NT2/D1 (cell line): ENCODE data around the gene CHD5.

Source experiments
- DNase-seq: peaks from one replicate; pipeline ENCODE4 v3.0.0-alpha.2; 2011; ENCODE audit warnings: low read depth, low spot score
- H3K27me3 ChIP-seq: 2 replicates; pipeline ENCODE4 v1.6.0; 2011; ENCODE audit warnings: mild to moderate bottlenecking; ENCODE audit not compliant: insufficient read length, insufficient read depth
- H3K36me3 ChIP-seq: 2 replicates; pipeline ENCODE4 v1.6.1; 2011; ENCODE audit warnings: mild to moderate bottlenecking, low read length, mixed read lengths; ENCODE audit not compliant: insufficient read depth, insufficient read length
- H3K4me1 ChIP-seq: 2 replicates; pipeline ENCODE4 v1.5.1; 2011; ENCODE audit not compliant: insufficient read depth, insufficient read length
- H3K4me3 ChIP-seq: 2 replicates; pipeline ENCODE4 v1.5.1; 2011; ENCODE audit warnings: low read depth; ENCODE audit not compliant: insufficient read length
- H3K9ac ChIP-seq: 2 replicates; pipeline ENCODE4 v1.6.0; 2011; ENCODE audit warnings: low read depth; ENCODE audit not compliant: insufficient read length
- H3K9me3 ChIP-seq: 2 replicates; pipeline ENCODE4 v1.5.1; 2011; ENCODE audit warnings: mild to moderate bottlenecking, low read length; ENCODE audit not compliant: insufficient read depth
- SUZ12 ChIP-seq: IDR thresholded peaks from 2 replicates; pipeline ENCODE4 v1.6.1; 2011; ENCODE audit not compliant: insufficient read length, insufficient read depth; ENCODE audit errors: extremely low read depth
- YY1 ChIP-seq: IDR thresholded peaks from 2 replicates; pipeline ENCODE4 v1.6.1; 2011; ENCODE audit not compliant: insufficient read length, insufficient read depth
- ZNF274 ChIP-seq: IDR thresholded peaks from 2 replicates; pipeline ENCODE4 v1.6.1; 2011; ENCODE audit warnings: mild to moderate bottlenecking, low read depth, low read length

Gene CHD5

GRCh38 chr1:6096243-6097116, 83.6 kb downstream of the CHD5 start:
- Histone ChIP-seq H3K4me1 (no peaks in the 10 kb centered on the region), H3K36me3 (no peaks in the 10 kb centered on the region), H3K9ac (no peak overlapping the region), H3K9me3 (no peaks in the 10 kb centered on the region), H3K27me3 (no peaks in the 10 kb centered on the region), H3K4me3 (no peak overlapping the region)
- TF ChIP-seq ZNF274 = no peak
- TF ChIP-seq SUZ12 = no peak
- no peak for TF ChIP-seq YY1
- DNase-seq = no peak

- Histone ChIP-seq H3K9me3 (no peaks in the 10 kb centered on the region), H3K4me3 (no peak overlapping the region), H3K27me3 (no peaks in the 10 kb centered on the region), H3K9ac (no peak overlapping the region), H3K4me1 (no peaks in the 10 kb centered on the region), H3K36me3 (no peaks in the 10 kb centered on the region)
- TF ChIP-seq ZNF274 = no peak
- no peak for TF ChIP-seq YY1
- no peak for TF ChIP-seq SUZ12
- no peak for DNase-seq
Observed at GRCh38 chr1:6095511-6096242, 84.4 kb downstream of the CHD5 start.

DNA sequence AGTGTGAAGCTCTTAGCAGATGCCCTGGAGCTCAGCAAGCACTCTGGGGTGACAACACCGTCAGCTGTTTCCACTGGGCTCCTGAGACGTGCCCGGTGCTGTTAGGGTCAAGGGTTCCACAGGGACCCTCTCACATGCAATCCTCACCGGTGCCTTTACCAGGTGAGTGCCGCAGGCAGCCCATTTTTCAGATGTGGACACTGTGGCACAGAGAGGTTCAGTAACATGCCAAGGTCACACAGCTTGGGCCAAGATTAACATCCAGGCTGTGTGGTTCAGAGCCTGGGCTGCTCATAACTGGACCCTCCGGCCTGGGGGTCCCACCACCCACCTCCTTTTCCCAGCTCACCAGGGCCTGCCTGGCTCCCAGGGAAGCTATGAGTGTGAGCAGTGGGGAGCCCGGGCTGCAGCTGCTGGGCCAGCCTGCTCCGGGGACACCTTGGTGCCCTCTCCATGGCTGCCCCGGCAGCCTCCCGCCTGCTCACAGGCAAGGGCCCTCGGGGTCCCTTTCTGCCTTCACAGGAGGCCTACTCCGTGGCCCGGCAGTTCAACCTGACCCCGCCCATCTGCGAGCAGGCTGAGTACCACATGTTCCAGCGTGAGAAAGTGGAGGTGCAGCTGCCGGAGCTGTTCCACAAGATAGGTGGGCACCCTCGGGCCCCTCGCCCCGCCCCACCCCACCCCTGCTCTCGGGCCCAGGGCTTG, 85.2 kb downstream of the CHD5 start:
- H3K4me3 ChIP-seq = no peak overlapping the region
- no peaks in the 10 kb centered on the region for H3K9me3 ChIP-seq
- no peaks in the 10 kb centered on the region for H3K4me1 ChIP-seq
- no peaks in the 10 kb centered on the region for H3K27me3 ChIP-seq
- no peaks in the 10 kb centered on the region for H3K36me3 ChIP-seq
- DNase-seq = no peak
- no peak overlapping the region for H3K9ac ChIP-seq
- TF ChIP-seq SUZ12 = no peak
- TF ChIP-seq YY1 = no peak
- no peak for TF ChIP-seq ZNF274

DNA sequence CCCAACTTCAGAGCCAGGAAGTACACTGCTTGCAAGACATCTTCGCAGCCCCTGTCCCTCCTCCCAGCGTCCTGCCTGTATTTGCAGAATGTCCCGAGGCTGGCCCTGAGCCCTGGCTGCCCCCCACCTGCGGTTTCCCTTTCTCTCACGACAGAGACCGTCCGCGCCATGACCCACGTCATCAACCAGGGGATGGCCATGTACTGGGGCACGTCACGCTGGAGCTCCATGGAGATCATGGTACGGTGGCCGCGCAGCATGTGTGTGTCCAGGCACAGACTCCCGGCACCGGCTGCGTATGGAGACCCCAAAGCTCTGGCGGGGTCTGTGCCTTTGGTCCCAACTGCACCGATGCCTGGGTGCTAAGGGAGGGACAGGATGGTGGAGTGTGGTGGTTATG, 85.9 kb downstream of the CHD5 start:
- no peaks in the 10 kb centered on the region for H3K4me1 ChIP-seq
- no peaks in the 10 kb centered on the region for H3K36me3 ChIP-seq

GRCh38 chr1:6093611-6094010, 86.5 kb downstream of the CHD5 start:
- no peaks in the 10 kb centered on the region for H3K4me1 ChIP-seq
- TF ChIP-seq YY1 (no peak), SUZ12 (no peak), ZNF274 (no peak)
- no peak for DNase-seq
- H3K4me3 ChIP-seq = no peak overlapping the region
- H3K36me3 ChIP-seq = no peaks in the 10 kb centered on the region
- H3K9me3 ChIP-seq = no peaks in the 10 kb centered on the region
- no peak overlapping the region for H3K9ac ChIP-seq
- H3K27me3 ChIP-seq = no peaks in the 10 kb centered on the region

More for the DNA sequence above, 85.9 kb downstream of the CHD5 start:
- H3K9me3 ChIP-seq = no peaks in the 10 kb centered on the region
- DNase-seq = no peak
- no peak overlapping the region for H3K4me3 ChIP-seq
- H3K9ac ChIP-seq = no peak overlapping the region
- H3K27me3 ChIP-seq = no peaks in the 10 kb centered on the region
- TF ChIP-seq YY1 (no peak), SUZ12 (no peak), ZNF274 (no peak)

DNA sequence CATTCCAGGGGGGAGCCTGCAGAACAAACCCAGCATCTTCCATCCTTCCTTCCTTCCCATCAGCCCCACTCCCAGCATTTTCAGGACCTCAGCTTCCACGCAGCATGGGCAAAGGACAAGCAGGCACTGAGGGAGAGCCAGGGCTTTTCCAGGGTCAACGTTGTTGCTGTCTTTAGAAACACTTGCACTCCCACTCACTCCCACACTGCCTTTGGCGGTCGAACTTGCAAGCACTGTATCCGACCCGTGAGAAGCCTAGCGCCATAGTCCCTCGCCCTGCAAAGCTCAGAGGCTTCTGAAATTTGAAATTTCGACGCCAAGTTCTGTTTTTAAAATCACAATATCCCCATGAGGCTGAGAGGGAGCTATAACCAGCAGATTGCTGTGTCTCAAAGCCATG, 87.0 kb downstream of the CHD5 start:
- H3K9me3 ChIP-seq = no peaks in the 10 kb centered on the region
- no peaks in the 10 kb centered on the region for H3K4me1 ChIP-seq
- H3K4me3 ChIP-seq = no peak overlapping the region
- TF ChIP-seq ZNF274 = no peak
- TF ChIP-seq SUZ12 = no peak
- no peak for TF ChIP-seq YY1
- H3K36me3 ChIP-seq = no peaks in the 10 kb centered on the region
- H3K9ac ChIP-seq = no peak overlapping the region
- DNase-seq = no peak
- H3K27me3 ChIP-seq = no peaks in the 10 kb centered on the region

DNA sequence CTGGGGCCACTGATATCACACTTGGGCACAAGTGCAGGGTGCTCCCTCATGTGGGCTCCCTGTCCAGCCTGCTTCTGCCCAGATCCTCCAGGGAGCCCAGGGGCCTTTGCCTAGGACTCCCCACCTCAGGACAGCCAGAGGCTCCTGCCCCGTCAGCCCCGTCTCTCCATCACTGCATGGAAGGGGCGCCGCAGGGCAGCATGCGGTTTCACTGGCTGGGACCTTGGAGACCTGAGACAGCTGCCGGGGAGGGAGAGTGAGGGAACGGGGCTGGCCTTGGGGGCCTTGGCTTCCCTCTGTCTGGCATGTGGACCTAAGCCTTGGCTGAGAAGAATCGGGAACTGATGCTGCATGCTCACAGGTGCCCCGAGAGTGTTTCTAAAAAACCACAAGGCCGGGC, 87.9 kb downstream of the CHD5 start:
- Histone ChIP-seq H3K9ac (no peak overlapping the region), H3K36me3 (no peaks in the 10 kb centered on the region), H3K27me3 (no peaks in the 10 kb centered on the region), H3K4me1 (no peaks in the 10 kb centered on the region), H3K9me3 (no peaks in the 10 kb centered on the region), H3K4me3 (no peak overlapping the region)
- no peak for DNase-seq
- TF ChIP-seq ZNF274 (no peak), YY1 (no peak), SUZ12 (no peak)
